Measurements from ENCODE around the gene CATSPERZ. TPM values are rescaled to one million over a fixed set of nuclear protein-coding genes. Genes with fewer than 3 reads are reported as not detected.

The CATSPERZ gene
- total and polyA plus RNA-seq, 2 of the 13 experiments (the other 11 are each of a cell fraction or from before 2014, with no cell fraction given): 0.22 to 0.48 TPM

DNA sequence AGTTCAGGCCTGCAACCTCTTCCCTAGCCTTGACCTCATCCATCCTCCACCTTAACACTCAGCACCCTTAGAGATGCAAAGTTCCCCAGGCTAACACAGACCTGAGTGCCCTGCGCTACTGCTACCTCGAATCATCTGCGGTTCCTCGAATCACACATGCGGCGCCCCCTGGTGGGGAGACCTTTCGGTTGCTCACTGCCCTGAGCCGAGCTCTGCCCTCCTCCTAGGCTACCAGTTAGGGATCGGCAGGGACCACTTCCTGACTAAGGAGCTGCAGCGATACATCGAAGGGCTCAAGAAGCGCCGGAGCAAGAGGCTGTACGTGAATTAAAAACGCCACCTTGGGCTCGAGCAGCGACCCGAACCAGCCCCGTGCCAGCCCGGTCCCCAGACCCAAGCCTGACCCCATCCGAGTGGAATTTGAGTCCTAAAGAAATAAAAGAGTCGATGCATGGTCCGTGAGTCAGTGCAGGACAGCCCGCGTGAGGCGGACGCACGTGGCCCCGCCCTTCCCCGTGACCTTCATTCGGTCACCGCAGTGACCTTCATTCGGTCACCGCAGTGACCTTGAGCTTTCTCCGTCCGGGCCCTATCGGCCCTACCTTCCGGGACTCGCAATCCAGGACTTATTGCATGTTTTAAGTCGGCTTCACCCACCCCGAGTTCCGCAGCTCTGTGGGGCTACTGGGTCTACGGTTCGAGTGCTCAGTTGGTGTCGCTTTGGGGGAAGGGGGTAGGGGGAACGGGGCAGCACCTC, 4.3 kb downstream of the CATSPERZ start (continued):
- TF ChIP-seq, protein P1, sequence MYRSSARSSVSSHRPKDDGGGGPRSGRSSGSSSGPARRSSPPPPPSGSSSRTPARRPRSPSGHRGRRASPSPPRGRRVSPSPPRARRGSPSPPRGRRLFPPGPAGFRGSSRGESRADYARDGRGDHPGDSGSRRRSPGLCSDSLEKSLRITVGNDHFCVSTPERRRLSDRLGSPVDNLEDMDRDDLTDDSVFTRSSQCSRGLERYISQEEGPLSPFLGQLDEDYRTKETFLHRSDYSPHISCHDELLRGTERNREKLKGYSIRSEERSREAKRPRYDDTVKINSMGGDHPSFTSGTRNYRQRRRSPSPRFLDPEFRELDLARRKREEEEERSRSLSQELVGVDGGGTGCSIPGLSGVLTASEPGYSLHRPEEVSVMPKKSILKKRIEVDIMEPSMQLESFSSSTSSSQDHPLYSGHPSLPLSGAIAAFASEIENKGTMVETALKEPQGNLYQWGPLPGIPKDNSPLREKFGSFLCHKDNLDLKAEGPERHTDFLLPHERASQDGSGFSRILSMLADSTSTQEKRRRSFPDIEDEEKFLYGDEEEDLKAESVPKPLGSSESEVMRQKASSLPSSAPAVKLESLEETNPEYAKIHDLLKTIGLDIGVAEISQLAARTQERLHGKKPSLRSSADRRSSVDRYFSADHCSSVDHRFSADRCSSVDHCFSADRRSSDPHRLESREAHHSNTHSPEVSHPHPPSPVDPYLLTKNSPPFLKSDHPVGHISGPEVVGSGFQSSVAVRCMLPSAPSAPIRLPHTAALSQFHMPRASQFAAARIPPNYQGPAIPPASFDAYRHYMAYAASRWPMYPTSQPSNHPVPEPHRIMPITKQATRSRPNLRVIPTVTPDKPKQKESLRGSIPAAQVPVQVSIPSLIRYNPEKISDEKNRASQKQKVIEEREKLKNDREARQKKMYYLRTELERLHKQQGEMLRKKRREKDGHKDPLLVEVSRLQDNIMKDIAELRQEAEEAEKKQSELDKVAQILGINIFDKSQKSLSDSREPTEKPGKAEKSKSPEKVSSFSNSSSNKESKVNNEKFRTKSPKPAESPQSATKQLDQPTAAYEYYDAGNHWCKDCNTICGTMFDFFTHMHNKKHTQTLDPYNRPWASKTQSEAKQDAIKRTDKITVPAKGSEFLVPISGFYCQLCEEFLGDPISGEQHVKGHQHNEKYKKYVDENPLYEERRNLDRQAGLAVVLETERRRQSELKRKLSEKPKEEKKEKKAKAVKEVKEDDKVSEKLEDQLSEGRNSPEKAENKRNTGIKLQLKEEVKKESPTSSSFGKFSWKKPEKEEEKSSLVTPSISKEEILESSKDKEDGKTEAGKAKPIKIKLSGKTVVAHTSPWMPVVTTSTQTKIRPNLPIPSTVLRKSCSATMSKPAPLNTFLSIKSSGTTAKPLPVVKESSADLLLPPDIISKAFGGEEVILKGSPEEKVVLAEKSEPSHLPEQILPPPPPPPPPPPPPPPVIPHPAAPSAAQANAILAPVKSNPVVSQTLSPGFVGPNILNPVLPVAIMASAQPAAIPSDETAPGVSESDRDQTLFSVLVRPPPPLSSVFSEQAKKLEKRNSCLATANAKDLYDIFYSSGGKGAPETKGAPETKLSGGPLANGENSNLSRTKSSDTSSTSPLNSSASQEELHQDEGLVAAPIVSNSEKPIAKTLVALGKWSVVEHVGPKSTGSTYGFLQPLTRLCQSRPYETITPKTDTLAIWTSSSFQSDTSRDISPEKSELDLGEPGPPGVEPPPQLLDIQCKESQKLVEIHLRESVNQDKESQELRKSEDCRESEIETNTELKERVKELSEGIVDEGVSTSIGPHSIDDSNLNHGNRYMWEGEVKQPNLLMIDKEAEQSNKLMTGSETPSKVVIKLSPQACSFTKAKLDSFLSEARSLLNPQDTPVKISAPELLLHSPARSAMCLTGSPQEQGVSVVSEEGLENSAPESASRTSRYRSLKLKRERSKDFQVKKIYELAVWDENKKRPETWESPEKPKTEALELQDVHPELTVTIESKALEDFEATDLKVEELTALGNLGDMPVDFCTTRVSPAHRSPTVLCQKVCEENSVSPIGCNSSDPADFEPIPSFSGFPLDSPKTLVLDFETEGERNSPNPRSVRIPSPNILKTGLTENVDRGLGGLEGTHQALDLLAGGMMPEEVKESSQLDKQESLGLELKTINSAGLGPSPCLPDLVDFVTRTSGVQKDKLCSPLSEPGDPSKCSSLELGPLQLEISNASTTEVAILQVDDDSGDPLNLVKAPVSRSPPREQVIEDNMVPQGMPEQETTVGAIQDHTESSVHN (CRISPR knock-in tag; IDR thresholded peaks at IDR 0.05): no peak
- TF ChIP-seq, protein P2, sequence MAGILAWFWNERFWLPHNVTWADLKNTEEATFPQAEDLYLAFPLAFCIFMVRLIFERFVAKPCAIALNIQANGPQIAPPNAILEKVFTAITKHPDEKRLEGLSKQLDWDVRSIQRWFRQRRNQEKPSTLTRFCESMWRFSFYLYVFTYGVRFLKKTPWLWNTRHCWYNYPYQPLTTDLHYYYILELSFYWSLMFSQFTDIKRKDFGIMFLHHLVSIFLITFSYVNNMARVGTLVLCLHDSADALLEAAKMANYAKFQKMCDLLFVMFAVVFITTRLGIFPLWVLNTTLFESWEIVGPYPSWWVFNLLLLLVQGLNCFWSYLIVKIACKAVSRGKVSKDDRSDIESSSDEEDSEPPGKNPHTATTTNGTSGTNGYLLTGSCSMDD (CRISPR knock-in tag; IDR thresholded peaks at IDR 0.05): 0 out of 2 replicates have a peak, but pooled peaks have one; percentile 35
- TF ChIP-seq MAZ (IDR thresholded peaks at IDR 0.05; ENCODE audit: borderline replicate concordance, low read depth, low read length) (no peak), MAZ (CRISPR knock-in tag; IDR thresholded peaks at IDR 0.05; ENCODE audit: low read depth) (0 out of 2 replicates have a peak, but pooled peaks have one; percentile 12), ZNF569 (CRISPR knock-in tag; IDR thresholded peaks at IDR 0.05; ENCODE audit: borderline replicate concordance) (no peak), ZNF891 (CRISPR knock-in tag; IDR thresholded peaks at IDR 0.05) (no peak), HNF4G (IDR thresholded peaks at IDR 0.05; ENCODE audit: borderline replicate concordance, low read depth, low read length) (0 out of 2 replicates have a peak, but pooled peaks have one; percentile 4), HNF4G (CRISPR knock-in tag; IDR thresholded peaks at IDR 0.05; ENCODE audit: borderline replicate concordance, low read depth) (no peak), SP5 (CRISPR knock-in tag; IDR thresholded peaks at IDR 0.05; ENCODE audit: borderline replicate concordance, low read depth) (peak; percentile 30; the same call in 1 of the 2 replicates), U2AF2 (IDR thresholded peaks at IDR 0.05; ENCODE audit: low read depth, low read length) (no peak)
- TF ChIP-seq, protein P3, sequence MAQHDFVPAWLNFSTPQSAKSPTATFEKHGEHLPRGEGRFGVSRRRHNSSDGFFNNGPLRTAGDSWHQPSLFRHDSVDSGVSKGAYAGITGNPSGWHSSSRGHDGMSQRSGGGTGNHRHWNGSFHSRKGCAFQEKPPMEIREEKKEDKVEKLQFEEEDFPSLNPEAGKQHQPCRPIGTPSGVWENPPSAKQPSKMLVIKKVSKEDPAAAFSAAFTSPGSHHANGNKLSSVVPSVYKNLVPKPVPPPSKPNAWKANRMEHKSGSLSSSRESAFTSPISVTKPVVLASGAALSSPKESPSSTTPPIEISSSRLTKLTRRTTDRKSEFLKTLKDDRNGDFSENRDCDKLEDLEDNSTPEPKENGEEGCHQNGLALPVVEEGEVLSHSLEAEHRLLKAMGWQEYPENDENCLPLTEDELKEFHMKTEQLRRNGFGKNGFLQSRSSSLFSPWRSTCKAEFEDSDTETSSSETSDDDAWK (CRISPR knock-in tag; IDR thresholded peaks at IDR 0.05): no peak

All from HepG2 (cell line).